GM18519 (cell line): ENCODE results near the gene IL1RAPL2.
"Not testable (repeated sequence)": the region's sequence is repeated elsewhere in the genome, so short reads cannot be mapped to it uniquely, and the experiment has no call there.

ENCODE experiments used
- ATAC-seq: cut with Tn5 transposase; IDR thresholded peaks from one replicate; pipeline ENCODE4 v1.9.1; 2021; ENCODE audit warnings: mild to moderate bottlenecking, moderate library complexity; ENCODE audit not compliant: unreplicated experiment, low FRiP score

Gene IL1RAPL2

DNA sequence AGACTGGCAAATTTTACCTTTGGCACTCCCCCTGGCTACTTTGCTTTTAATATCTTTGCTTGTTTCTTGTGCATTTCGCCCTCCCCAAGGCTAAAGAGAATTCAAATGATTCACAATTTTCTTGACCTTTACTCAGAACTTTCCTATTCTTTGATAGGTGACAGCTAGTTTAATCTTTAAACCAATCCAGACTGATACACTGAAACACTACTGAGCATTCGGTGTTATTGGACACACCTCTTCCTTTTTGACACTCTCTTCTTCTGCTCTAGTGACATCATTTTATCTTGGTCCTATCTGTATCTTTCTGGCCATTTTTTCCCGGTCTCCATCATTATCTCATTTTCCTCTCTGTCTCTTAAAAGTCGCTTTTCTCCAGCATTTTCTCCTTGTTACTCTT is 103.1 kb downstream of the IL1RAPL2 start:
- ATAC-seq: no peak

DNA sequence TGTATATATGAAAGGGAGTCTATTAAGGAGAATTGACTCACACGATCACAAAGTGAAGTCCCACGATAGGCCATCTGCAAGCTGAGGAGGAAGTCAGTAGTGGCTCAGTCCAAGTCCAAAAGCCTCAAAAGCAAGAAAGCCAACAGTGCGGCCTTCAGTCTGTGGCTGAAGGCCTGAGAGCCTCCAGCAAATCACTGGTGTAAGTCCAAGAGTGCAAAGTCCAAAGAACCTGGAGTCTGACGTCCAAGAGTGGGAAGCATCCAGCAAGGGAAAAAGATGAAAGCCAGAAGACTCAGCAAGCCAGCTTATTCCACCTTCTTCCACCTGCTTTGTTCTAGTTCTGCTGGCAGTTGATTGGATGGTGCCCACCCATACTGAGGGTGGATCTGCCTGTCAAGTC is 104.1 kb downstream of the IL1RAPL2 start:
- no peak for ATAC-seq

DNA sequence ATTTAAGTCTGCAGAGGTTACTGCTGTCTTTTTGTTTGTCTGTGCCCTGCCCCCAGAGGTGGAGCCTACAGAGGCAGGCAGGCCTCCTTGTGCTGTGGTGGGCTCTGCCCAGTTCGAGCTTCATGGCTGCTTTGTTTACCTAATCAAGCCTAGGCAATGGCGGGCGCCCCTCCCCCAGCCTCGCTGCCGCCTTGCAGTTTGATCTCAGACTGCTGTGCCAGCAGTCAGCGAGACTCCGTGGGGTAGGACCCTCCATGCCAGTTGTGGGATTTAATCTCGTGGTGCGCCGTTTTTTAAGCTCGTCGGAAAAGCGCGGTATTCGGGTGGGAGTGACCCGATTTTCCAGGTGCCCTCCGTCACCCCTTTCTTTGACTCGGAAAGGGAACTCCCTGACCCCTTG is 111.5 kb downstream of the IL1RAPL2 start:
- ATAC-seq: not testable (repeated sequence)

- ATAC-seq: no peak
Observed at GRCh38 chrX:104679175-104679574, 113.2 kb downstream of the IL1RAPL2 start.

GRCh38 chrX:104681214-104681613 is 115.2 kb downstream of the IL1RAPL2 start:
- ATAC-seq: no peak

GRCh38 chrX:104684077-104684476 is 118.1 kb downstream of the IL1RAPL2 start:
- no peak for ATAC-seq

DNA sequence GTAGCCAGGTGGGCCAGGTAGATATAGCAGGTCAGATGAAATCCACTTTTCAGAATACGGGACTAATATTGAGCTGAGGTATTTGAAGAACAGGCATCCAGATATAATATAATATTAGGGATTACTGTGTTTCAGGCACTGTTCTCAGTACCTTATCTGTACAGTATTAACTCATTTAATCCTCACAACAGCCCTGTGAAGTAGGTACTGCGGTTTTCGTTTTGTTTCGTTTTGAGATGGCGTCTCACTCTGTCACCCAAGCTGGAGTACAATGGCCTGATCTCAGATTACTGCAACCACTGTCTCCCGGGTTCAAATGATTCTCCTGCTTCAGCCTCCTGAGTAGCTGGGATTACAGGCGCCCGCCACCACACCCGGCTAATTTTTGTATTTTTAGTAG is 129.6 kb downstream of the IL1RAPL2 start:
- ATAC-seq: peak; percentile 89

DNA sequence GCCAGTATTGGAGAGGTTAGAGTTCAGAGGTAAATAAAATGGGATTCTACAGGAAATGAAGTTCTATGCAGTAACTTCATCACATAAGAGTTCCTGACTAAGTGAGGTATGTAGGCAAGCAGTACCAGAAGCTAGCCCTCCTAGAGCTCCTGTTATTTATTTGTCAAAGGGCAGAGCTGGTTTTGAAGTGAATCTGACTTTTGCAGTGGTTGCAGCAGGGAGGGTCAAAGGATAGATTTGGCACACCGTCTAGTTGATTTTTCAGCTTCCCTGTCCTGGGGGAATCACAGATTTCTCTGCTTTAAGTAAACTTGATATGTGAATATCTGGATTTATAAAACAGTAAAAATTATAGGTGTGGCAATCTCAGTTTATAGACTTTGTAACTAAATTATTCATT is 130.7 kb downstream of the IL1RAPL2 start:
- ATAC-seq: no peak

- ATAC-seq: no peak
Observed at GRCh38 chrX:104697294-104697693, 131.3 kb downstream of the IL1RAPL2 start.

GRCh38 chrX:104707042-104707441 is 141.0 kb downstream of the IL1RAPL2 start:
- ATAC-seq: no peak

DNA sequence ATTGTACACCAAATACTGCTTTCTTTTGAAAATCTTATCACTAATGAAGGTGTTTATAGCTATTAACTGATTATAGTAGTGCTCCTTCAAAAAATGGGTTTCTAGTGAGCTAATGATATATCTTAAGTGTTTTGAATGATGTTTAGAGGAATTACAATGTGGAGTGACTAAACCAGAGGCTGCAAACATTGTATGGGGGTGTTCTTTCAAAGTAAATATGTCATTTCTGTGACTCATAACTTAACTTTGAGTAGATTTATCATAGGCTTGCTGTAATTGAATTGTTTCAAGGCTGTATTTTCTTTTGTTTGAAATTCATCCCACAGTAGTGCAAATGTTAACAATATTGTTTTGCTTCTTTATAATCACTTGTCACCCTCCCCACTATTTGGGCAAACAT is 141.6 kb downstream of the IL1RAPL2 start:
- no peak for ATAC-seq

DNA sequence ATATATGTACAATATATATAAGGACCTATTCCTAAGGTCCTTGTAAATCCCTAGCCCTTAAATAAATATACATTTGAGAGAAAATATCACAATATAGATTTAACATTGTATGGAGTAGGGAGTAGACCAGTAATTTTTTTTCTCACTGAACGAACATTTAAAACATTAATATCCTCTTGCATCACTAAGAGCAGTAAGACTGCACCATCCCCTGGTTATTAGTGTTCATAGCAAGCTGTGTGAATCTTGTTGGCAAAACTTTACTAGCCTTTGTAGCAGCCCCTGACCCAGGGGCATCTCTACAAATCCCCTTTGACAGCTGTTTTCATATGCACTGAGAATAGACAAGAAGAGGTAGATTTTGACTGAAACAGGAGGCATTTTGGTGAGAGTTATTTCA is 146.5 kb downstream of the IL1RAPL2 start:
- no peak for ATAC-seq

DNA sequence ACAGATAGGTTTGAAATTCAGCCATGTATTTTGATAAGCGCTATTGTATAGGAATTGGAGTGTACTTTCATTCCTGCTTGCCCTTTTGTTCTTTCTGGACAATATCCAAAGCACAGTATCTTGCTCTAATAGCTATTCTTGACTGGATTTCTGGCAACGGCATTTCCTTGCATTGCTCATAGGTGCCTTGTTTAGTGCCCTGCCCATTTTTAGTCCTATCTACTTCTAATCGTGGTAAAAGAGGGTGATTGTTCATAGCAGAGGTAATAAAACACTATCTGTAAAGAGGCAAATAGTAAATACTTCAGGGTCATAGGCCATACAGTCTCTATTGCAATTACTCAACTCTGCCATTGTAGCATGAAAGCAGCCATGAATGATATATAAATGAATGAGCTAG is 155.9 kb downstream of the IL1RAPL2 start:
- no peak for ATAC-seq

DNA sequence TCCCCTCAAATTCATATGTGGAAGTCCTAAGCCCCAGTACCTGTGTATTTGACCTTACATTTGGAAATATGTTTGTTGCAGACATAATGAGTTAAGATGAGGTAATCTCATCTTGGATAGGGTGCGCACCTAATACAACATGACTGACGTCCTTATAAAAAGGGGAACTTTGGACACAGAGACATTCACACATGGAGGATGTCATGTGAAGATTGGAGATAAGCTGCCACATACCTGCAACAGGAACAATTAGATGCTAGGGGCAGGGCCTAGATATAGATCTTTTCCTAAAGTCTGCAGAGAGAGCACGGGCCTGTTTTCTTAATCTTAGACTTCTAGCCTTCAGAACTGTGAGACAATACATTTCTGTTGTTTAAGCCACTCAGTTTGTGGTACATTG is 162.5 kb downstream of the IL1RAPL2 start:
- no peak for ATAC-seq

- ATAC-seq: no peak
Observed at GRCh38 chrX:104742355-104742754, 176.4 kb downstream of the IL1RAPL2 start.

GRCh38 chrX:104745152-104745551 is 179.2 kb downstream of the IL1RAPL2 start:
- ATAC-seq: no peak

- ATAC-seq: no peak
Observed at GRCh38 chrX:104749951-104750610, 184.1 kb downstream of the IL1RAPL2 start.

- ATAC-seq: no peak
Observed at GRCh38 chrX:104762641-104763040, 196.6 kb downstream of the IL1RAPL2 start.

DNA sequence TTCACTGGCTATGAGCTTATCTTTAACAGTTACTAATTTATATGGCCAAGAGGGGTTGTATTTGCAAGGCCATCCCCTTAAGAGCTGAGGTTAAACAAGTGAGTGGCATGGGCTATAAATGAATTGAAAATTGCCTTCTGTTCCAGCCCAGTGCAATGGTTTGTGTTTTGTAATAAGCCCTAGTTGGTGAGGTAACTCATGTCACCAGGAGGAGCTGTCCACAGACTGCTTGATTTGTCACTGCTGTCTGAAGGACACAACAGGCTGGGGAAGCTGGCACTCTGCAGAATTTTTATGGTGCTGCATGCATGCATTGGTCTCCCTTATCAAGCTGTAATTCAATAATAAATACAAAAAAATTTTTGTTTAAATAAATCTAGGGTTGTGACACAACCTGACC is 223.8 kb downstream of the IL1RAPL2 start:
- no peak for ATAC-seq

DNA sequence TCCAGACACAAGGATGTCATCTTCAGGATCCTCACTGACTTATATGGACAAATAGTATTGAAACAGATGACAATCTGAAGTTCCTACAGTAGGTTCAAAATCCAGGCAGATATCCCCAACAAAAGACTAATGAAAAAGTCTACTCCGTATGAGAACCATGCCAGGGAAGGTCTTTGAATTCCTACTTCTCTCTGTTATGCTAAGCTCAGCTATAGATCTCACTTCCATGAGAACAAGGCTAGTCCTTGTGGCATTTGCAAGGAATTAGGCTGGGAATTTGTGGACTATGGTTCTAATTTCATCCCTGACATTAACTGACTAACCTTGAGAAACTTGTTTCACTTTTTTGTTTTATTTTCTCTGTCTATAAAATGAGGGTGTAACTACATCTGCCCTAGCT is 229.8 kb downstream of the IL1RAPL2 start:
- no peak for ATAC-seq

DNA sequence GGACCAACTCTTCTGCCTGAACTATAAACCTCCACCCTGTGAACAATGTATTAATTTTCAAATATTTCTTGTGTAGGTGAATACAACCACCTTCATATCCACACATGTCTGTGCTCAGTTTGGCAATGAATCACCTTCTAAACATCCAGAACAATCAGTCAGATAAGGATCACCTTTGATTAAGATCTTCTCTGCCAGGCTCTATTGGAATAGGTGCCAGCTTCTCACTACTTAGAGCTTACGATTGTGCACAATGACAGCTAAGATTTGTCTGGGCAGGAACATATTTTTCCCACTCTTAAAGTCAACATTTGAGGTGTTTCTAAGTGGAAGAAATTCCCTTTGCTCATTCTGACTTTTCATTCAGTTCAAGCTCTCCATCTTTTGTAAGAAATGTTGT is 237.2 kb downstream of the IL1RAPL2 start:
- no peak for ATAC-seq

DNA sequence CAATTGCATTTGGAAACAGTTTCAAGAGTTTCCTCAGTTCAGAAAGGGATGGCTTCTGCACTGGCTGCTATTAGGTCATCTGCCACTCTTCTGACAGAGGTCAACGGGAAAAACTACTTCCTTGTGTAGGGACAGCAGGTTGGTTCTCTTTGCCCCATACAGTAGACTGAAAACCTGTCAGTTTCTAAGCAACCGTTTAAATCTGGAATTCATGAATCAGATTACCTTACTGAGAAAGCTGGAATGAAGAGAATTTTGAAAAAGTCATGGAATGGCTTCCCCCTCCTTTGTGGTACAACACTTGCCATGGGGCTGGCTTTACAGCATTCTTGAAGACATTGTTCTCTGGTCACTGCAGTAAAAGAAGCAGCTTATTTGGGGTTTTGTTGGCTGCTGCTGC is 240.3 kb downstream of the IL1RAPL2 start:
- ATAC-seq: no peak

- ATAC-seq: no peak
Observed at GRCh38 chrX:104833401-104833800, 267.4 kb downstream of the IL1RAPL2 start.
